Measurements from ENCODE around the gene DLGAP1.

DLGAP1 gene

DNA sequence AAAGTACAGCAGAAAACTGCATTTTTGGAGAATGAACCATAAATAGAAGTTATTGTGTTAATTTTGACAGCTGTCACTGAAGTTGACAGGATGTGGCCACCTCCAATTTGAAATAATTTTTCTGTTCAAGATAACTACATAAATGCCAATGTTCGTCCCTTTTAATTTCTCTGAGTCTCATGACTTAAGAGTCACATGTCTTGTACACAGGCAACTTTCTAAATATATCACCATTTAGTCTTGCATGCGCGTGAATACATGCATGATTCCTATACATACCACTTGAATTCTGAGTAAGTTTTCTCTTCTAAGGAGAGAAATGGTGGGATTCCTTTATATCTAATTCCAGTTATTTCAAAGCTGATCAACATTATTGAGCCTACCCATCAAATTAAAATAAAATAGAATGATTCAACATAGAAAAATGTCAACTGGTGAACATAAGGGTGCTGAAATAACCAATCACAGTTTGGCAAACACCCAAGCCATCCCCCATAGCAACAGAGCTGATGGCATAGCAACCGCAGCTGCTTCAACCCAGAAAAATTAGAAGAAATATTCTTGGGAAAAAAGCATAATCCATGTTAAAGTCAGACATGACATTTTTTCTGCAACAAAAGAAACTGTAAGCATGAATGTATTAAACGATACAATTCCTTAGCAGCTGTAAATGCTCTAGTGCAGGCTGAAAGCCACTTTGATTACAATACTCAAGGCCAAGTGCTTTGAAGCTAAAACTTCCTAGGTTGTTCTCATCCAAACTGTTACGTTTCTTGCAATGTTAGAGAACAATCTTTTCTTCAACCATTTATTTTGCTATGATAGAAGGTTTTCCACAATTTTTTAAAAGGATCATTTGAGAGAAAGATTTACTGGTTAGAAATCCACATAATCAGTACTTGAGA, 282.7 kb downstream of the DLGAP1 start:
- DNase-seq (ENCODE audit: low read depth): no peak

DNA sequence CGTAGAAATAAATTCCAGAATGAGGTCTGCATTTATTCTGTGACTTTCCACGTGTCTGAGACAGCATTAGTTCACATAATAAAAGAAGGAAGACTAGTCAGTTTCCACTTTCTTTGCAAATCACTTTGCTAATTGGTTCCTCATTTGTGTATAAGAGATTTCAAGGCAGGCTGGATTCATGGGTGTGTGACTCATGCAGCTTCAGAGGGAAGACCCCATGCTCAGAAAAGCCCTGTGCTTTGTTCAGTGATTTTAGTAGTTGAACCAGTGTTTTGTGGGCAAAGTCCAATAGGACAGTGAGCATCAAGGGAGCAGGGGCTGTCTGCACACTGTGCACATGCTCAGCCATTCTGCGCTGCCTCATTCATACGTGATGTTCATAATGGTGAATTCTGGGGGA, 297.8 kb downstream of the DLGAP1 start:
- DNase-seq (ENCODE audit: low read depth): no peak

GRCh38 chr18:4146797-4147196, 308.3 kb downstream of the DLGAP1 start:
- DNase-seq (ENCODE audit: low read depth): no peak

GRCh38 chr18:4144201-4144600, 310.9 kb downstream of the DLGAP1 start:
- DNase-seq (ENCODE audit: low read depth): no peak

DNA sequence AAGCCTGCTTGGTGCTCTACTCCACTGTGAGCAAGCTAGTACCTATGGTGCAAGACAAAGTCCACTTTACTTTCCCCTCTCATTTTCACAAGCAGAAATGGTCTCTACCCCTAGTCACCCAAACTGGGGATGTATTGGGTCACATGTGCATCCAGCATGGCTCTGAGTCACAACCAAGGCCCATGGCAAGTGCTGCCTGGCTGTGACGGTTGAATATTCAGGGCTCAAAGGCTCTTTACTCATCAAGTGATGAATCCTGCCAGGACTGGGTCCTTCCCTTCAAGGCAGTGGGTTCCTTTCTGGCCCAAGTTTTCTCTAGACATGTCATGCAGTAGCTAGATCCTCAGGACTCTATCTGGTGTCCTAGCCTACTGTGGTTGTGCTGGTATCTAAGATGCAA, 311.5 kb downstream of the DLGAP1 start:
- DNase-seq (ENCODE audit: low read depth): no peak

- no peak for DNase-seq (ENCODE audit: low read depth)
Measured at GRCh38 chr18:4142876-4143275, 312.2 kb downstream of the DLGAP1 start.

DNA sequence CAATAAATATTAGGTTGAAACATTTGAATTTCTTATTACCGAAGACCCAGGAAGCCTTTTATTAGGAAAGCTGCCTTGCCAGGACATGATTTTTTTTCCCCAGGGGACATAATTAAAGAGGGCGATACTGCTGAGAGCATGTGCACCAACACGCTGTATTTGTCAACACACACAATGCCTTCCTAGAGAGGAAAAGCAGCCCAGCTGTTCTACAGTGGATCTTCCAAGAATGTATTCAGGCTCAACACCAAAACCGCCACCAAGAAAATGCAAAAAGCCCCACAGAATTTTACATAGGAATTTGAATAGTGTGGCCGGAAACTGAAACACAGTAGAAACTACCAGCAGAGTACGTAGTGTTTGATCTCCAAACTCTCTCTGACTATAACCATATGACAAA, 320.4 kb downstream of the DLGAP1 start:
- no peak for DNase-seq (ENCODE audit: low read depth)

DNA sequence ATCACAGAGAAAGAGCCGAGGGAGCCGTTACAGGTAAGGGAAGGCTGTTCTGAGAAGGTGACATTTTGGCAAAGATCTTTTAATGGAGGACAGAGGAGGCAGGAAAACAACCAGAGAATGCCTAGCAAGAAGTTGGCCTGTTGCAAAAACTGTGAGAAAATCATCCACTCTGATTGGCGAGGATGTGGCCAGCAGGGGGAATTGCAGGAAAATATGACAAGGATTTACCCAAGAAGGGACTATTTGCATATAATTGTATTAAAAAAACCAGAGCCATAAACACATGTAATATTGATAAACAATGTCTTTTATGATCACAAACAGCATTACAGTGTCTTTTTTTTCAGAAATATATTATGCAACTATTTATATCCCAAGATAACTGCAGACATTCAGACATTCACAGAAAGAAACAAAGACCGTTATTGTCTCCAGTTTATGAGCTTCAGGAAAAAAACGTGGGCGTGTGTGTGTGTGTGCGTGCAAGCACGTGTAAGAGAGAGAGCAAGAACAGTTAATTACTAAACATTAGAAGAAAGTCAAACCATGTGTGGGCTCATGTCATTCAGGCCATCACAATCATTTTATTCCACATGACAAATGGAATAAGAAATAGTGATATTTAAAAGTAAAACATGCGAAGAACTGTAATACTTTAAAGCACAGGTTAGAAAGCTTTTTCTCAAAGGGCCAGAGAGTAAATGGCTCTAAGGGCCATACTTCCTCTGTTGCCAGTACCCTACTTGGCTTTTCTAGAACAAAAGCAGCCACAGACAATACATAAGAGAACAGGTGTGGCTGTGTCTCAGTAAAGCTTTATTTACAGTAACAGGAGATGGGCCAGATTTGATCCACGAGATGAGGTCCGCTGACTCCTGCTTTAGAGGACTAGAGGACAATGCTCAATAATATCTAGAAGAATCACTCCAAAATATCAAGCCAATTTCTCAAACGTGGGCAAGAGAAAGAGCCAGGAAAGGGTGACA, 324.1 kb downstream of the DLGAP1 start:
- no peak for DNase-seq (ENCODE audit: low read depth)

DNA sequence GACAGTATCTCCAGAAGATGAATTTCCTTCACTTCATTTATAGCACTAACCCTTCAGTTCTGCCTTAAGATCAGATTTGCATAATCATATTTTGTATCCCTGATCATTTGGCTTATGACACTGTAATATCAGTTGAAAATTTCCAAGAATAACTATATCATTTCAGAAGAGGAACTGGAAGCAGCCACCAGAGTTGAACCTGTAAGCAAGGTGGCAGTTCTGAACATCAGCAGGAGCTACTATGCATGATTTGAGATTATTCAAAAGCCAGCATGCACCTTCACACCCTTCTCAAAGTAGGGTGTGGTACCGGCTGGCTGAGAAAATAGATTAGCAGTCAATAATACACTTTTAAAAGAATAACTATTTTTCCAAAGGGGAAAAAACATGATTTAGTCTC, 328.2 kb downstream of the DLGAP1 start:
- DNase-seq (ENCODE audit: low read depth): no peak

DNA sequence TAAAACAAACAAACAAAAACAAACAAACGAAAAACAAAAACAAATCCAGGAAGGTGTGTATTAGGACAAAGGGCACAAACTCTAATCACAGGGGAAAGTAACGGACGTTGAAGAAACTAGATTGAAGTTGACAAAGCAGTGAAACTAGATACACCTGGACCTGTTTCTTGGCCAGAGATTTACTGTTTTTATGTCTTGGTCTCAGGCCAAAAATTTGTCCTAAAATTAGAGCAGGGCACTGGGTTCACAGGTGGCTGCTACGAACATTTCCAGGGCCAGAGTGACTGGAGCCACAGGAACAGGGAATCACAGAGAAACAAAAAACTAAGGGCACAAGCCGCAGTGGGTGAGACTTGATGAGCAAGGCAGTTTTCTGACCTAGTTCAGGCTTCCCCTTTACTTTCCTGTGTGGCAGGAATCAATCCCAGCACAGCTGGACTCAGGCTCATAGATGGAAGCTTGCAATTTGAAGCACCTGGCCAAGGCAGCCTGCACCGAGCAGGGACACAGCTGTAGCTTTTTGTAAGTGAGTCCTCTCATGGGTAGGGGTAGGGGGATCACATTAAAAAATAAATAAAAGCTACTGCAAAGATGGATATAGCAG, 329.4 kb downstream of the DLGAP1 start:
- DNase-seq (ENCODE audit: low read depth): no peak

- no peak for DNase-seq (ENCODE audit: low read depth)
Measured at GRCh38 chr18:4125224-4125623, 329.9 kb downstream of the DLGAP1 start.

GRCh38 chr18:4119813-4120212, 335.3 kb downstream of the DLGAP1 start:
- no peak for DNase-seq (ENCODE audit: low read depth)

- DNase-seq (ENCODE audit: low read depth): no peak
Measured at GRCh38 chr18:4119127-4119648, 335.9 kb downstream of the DLGAP1 start.

GRCh38 chr18:4108016-4108415, 347.1 kb downstream of the DLGAP1 start:
- no peak for DNase-seq (ENCODE audit: low read depth)

GRCh38 chr18:4107049-4107467, 348.0 kb downstream of the DLGAP1 start:
- no peak for DNase-seq (ENCODE audit: low read depth)

GRCh38 chr18:4106407-4107033, 348.6 kb downstream of the DLGAP1 start:
- no peak for DNase-seq (ENCODE audit: low read depth)

GRCh38 chr18:4102901-4103300, 352.2 kb downstream of the DLGAP1 start:
- DNase-seq (ENCODE audit: low read depth): no peak

DNA sequence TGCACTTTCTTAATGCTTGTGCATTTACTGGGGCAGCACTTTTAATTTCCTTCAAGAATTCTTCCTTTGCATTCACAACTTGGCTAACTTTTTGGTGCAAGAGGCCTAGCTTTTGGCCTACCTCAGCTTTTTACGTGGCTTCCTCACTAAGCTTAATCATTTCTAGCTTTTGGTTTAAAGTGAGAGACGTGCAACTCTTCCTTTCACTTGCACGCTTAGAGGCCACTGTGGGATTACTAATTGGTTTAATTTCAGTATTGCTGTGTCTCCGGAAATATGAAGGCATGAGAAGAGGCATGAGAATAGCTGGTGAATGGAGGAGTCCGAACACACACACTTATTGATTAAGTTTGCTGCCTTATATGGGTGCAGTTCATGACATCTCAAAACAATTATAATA, 354.1 kb downstream of the DLGAP1 start:
- no peak for DNase-seq (ENCODE audit: low read depth)

- no peak for DNase-seq (ENCODE audit: low read depth)
Measured at GRCh38 chr18:4096486-4096885, 358.6 kb downstream of the DLGAP1 start.

DNA sequence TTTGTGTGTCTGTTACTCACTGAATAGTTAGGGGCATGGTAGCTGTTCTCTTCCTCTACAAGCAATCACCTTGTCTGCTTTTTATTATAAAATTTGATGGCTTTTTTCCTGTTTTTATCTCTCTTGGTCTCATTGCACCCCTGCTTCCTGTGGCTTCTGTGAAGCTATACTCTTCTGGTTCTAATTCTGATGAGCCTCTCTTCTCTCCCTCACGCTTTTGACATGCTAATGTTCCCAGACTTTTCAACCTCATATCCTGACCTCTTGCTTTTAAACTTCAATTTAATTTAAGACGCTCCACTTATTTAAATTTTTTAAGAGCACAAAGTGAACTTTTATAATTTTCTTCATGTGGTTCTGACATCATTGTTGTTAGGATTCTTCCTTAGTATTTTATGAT, 361.4 kb downstream of the DLGAP1 start:
- no peak for DNase-seq (ENCODE audit: low read depth)

DNA sequence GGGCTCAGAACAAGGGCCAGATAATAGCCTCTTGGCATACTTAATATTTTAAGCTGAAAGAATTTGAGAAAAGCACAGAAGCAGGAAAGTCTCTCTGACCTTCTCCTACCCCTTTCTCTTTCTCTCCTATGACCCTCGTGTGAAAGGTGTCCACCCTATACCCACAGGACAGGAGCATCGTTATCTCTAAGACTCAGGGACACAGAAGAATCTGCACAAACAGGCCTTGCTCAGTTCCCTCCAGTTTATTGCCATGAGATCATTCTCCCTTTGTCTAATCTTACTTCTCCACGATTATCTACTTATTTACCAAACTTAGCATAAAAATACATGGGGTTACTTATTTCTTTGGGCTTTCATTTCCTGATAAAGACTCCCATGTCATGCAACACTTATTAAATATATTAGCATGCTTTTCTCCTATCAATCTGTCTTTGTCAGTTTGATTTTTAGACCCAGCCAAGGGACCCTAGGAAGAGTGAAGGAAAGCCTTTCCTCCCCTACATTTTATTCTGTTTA, 370.7 kb downstream of the DLGAP1 start:
- no peak for DNase-seq (ENCODE audit: low read depth)
